GM18499 (cell line): ENCODE data around the gene DENND2A.
A peak's percentile ranks its signal among the peaks of the same experiment; 100 is the strongest.
"Not testable (repeated sequence)": the region's sequence is repeated elsewhere in the genome, so short reads cannot be mapped to it uniquely, and the experiment has no call there.

Experiments
- ATAC-seq: cut with Tn5 transposase; IDR thresholded peaks from one replicate; pipeline ENCODE4 v1.9.1; 2021; ENCODE audit warnings: moderate number of reproducible peaks; ENCODE audit not compliant: insufficient read depth, unreplicated experiment

Gene DENND2A

DNA sequence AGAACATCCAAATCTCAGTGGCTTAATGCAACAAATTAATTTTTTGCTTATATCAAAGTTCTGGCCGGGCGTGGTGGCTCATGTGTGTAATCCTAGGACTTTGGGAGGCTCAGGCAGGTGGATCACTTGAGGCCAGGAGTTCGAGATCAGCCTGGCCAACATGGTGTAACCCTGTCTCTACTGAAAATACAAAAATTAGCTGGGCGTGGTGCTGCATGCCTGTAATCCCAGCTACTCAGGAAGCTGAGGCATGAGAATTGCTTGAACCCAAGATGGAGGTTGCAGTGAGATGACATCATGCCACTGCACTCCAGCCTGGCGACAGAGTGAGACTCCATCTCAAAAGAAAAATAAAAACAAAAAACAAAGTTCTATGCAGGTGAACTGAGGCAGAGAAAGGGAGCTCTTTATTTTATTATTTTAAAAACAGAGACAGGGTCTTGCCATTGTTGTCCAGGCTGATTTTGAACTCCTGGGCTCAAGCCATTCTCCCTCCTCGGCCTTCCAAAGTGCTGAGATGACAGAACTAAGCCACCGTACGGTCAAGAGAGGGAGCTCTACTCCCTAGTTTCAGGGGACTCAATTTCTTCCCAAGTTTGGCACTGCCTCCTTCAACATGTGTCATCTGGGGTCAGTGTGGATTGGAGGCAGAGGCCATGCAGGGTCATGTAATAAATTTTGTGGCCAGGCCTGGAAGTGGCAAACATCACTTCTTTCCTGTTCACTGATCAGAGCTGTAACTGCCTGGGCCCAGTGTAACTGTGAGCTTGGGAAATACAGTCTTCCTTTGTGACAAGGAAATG lies 34.5 kb upstream of the DENND2A start:
- no peak for ATAC-seq

DNA sequence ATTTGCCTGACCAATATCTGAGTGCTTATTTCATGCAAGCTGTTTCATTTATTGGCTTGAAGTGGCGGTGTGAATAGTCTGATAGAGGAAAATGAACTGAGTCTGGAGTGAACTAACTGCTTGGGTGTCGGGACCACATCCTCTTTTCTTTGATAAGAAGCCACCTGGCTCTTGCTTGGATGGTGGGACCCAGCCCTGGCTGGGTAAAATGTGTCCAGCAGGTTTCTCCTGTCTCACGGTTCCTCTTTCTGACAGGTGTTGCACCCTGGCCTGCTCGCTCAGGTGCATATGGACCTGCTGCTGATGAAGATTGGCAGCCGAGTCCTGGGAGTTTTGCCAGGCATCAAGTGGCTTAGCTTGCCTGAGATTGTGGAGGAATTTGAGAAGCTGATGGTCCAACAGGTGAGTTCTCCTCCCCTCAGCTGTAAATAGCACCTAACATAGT lies 33.8 kb upstream of the DENND2A start:
- ATAC-seq, result peak; percentile 35

DNA sequence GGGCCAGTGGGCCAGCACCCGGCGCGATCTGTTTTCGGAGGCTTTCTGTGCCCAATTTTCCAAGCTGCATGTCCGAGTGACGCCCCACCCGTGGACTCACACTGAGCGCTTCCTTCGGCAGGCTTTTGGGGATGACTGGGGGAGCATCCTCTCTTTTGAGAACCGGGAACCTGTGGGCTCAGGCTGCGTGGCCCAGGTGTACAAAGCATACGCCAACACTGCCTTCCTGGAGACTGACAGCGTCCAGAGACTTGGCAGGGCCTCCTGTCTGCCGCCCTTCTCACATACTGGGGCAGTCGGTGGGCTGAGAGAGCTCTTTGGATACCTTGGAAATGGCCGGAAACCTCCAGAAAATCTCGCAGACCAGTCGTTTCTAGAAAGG lies 33.2 kb upstream of the DENND2A start:
- ATAC-seq, result no peak

DNA sequence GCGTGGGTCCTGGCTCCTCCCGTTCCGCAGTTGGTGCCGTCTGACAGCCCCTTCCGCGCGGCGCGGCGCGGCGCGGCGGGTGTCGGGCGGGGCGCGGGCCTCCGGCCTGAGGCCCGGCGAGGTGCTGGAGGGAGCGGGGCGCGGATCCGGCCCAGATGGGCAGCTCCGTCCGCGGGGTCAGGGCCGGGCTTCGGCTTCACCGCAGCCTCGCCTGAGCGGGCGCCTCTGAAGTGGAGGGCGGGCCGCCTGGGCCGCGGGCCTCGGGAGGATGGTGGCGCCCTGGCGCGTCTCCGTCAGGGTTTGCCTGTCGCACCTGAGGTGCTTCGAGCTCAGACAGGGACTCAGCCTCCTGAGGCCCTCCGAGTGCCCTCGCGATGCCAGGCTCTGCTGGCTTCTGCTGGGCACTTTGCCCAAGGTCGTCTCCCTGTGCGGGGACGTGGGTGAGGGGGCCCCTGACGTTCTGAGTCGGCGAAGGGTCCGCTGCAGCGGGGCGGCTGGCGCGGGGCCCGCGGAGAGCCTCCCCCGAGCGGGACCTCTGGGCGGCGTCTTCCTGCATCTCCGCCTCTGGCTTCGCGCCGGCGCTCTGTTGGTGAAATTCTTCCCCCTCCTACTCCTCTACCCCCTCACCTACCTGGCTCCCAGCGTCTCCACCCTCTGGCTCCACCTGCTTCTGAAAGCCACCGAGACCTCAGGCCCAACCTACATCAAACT lies 32.6 kb upstream of the DENND2A start:
- ATAC-seq, result no peak

DNA sequence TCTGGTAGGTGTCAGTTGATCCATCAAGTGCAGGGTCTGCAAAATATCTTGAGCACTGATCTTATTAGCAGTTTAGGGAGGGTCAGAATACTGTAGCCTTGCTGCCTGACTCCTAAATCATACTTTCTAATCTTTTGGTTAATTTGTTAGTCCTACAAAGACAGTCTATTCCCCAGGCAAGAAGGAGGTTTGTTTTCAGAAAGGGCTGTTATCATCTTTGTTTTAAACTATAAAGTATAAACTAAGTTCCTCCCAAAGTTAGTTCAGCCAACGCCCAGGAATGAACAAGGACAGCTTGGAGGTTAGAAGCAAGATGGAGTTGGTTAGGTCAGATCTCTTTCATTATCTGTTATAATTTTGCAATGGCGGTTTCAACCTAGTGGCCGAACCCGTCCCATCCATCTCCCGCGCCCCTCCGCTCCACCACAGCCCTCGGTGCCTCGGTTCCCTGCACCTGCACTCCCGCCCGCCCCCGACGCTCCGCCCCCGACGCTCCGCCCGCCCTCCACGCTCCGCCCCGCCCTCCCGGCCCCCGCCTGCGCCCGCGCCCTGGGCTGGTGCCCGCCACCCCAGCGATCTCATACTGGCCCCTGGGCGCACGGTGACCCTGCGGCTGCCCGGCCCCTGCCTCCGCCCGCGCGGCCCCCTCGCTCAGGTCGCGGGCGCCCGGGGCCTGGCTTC lies 31.9 kb upstream of the DENND2A start, which contains the start of gene ADCK2:
Gene ADCK2 (plus strand): TSS at position 564 of the 681 bp plus-strand sequence. CDS start 386 bp downstream, outside the sequence.
- ATAC-seq, result no peak

DNA sequence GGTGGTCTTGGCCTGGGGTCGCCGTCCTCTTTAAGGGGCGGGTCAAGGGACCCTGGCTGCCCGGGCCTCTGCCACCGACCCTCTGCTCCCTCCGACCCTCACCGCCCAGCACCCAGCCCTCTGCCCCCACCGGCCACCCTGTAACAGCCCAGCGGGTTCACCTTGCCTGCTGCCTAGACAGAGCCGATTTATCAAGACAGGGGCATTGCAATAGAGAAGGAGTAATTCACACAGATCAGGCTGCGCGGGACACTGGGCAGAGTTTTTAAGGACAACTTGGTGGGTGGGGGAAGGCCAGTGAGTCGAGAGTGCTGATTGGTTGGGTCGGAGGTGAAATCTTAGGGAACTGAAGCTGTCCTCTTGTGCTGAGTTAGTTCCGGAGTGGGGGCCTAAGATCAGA lies 31.4 kb upstream of the DENND2A start:
- no peak for ATAC-seq

DNA sequence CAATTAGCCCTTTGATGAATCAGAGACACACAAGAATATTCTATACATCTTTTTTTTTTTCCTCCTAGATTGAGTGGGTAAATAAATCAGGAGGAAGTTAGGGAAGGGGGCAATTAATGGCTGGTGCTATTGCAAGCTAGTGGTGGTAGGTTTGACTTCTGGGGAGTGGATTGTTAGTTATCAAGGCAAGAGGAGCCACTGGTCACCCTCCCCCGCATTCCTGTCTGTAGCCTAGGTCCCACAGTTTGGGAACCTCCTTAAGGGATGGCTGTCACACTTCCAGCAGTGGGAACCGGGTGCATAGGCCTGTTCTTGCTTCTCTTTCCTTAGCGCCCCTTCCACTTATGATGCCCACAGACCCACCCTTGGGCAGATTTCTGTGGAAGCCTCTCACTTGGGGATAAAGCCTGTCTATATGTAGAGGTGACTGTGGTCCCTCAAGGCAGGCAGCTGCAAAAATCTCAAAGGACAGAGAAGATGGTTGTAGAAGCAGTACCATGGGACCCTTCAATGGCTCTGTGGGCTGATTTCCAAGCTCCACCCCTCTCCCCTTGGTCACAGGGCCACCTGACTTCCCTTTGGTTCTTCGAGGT lies 29.8 kb upstream of the DENND2A start:
- ATAC-seq, result no peak

DNA sequence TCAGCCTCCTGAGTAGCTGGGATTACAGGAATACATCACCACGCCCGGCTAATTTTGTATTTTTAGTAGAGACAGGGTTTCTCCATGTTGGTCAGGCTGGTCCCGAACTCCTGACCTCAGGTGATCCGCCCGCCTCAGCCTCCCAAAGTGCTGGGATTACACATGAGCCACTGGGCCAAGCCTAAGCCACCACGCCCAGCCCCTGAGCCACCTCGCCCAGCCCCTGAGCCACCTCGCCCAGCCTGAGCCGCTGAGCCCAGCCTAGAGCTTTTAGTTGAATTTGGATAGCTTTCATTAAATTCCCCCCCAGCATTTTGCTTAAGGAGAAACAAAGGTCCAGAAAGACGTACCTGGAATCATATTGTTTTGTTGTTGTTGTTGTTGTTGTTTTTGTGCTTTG lies 29.2 kb upstream of the DENND2A start:
- not testable (repeated sequence) for ATAC-seq

DNA sequence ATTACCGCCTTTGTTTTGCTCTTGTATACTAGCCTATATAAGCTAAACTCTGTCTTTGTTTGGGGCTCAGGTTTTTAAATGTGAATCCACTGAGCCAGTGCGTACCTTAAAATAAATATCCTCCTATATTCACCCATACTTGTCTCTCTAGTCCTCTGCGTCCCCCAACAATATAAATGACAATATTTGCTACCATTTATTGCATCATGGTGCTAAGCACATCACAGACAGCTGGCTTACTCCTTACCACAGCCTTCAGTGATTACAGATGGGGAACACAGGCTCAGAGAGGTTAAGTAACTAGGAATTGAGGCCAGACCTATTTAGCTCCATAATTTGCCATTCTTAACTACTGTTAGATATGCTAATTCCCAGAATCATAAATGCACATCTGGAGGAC lies 28.7 kb upstream of the DENND2A start:
- no peak for ATAC-seq

DNA sequence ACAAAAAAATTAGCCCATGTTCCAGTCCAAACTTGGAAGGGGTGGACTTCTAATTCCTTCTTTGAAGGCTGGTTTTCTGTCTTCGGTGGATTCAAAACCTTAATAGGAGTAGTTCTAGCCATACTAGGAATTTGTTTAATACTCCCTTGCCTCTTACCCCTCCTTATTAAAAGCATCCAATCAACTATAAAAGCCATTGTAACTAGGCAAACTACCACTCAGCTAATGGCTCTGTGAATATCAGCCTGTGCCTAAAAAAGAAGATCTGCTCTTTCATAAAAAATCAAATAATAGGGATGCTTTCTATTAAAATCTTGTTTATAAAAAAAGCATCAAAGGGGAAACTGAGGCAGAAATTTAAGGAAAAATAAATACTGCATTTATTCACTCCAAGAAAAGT lies 28.0 kb upstream of the DENND2A start:
- ATAC-seq, result no peak

DNA sequence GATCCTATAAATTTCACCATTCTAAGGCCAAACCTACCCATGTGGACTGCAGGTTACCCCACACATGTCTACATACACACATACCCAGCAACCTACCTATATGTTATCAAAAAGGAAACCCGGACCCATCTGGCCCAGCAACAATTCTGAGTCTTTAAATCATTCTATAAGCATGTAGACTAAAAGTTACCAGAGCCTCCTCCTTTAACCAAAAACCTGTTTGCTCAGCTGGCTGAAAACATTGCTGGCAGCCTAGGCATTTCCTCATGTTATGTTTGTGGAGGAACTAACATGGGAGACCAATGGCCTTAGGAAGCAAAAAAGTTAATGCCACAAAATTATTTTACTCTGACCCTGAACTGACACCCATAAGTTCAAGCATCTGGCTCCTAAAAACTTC lies 26.9 kb upstream of the DENND2A start:
- ATAC-seq, result no peak

DNA sequence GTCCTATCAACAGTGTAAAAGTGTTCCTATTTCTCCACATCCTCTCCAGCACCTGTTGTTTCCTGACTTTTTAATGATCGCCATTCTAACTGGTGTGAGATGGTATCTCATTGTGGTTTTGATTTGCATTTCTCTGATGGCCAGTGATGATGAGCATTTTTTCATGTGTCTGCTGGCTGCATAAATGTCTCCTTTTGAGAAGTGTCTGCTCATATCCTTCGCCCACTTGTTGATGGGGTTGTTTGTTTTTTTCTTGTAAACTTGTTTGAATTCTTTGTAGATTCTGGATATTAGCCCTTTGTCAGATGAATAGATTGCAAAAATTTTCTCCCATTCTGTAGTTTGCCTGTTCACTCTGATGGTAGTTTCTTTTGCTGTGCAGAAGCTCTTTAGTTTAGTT lies 22.3 kb upstream of the DENND2A start:
- ATAC-seq, result not testable (repeated sequence)

DNA sequence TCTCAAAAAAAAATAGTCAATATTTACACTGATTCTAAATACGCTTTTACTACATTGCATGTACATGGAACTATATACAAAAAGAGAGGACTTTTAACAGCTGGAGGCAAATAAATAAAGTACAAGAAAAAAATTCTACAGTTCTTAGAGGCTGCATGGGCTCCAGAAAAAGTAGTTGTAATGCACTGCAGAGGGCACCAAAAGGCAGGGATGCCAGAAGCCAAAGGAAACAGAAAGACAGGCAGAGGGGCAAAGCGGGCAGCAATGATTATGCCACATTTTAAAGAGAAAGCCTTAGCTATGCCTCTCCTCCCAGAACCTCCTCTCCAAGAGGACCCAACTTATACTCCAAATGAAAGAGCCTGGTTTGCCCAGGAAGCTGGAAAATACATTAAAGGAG lies 20.5 kb upstream of the DENND2A start:
- ATAC-seq, result no peak

DNA sequence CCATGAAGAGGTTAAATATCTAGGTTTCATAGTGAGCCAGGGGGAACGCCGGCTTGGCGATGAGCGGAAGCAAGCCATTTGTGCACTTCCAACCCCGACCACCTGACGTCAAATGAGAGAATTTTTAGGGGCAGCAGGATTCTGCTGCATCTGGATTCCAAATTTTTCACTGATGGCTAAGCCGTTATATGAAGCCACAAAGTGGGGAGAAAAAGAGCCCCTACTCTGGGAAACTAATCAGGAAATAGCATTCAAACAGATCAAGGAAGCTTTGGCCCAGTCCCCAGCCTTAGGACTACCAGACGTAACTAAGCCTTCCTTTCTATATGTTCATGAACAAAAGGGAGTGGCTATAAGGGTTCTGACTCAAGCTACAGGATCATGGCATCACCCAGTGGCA lies 19.2 kb upstream of the DENND2A start:
- no peak for ATAC-seq

DNA sequence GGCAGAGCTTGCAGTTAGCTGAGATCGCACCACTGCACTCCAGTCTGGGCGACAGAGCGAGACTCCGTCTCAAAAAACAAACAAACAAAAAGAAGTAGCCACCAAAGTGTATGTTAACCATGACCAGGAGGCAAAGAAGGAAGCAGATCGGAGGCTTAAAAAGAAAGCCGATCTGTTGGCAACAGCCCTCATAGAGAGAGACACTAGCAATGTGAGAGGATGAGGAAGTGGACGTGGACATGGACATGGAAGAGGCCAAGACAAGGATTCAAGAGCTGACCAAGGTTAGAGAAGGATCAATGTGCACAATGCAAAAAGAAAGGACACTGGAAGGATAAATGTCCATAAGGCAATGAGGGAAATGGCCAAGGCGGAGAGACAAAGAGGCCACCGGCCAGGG lies 17.3 kb upstream of the DENND2A start:
- ATAC-seq, result no peak

DNA sequence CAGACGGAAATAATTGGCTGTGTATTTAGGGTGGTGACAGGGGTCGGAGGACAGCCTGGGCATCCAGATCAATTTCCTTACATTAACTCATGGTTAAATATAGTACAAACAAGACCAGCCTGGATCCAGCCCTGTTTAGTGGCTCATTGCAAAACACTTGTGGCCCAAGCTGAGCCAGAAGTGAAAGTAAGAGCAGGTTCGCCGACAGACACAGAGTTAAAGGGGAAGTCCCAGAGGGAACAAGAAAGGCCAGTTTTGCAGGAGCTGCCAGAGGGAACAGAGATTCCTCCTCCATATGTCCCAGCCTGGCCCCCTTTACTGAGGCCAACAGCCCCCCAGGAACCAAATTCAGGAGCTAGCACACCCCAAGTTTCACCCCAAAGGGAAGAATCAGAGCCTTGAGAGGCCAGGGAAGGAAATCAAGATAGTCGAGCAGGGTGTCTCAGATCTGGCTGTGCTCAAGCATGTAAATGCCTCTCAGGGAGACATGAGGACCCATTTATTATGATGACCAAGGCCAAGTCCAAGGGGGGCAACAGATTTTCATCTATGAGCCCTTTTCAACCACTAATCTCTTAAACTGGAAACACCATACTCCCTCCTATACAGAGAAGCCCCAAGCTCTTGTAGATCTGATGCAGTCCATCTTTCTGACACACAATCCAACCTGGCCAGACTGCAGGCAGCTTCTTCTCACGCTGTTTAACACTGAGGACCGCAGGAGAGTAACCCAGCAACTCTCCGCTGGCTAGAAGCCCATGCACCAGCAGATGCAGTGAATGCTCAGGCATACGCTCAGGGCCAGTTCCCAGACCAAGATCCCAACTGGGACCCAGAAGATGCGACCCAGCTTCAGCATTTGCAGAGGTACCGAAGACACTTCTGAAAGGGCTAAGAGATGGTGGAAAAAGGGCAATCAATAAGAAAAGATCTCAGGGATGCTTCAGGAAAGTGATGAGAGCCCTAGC lies 16.2 kb upstream of the DENND2A start:
- ATAC-seq, result no peak

DNA sequence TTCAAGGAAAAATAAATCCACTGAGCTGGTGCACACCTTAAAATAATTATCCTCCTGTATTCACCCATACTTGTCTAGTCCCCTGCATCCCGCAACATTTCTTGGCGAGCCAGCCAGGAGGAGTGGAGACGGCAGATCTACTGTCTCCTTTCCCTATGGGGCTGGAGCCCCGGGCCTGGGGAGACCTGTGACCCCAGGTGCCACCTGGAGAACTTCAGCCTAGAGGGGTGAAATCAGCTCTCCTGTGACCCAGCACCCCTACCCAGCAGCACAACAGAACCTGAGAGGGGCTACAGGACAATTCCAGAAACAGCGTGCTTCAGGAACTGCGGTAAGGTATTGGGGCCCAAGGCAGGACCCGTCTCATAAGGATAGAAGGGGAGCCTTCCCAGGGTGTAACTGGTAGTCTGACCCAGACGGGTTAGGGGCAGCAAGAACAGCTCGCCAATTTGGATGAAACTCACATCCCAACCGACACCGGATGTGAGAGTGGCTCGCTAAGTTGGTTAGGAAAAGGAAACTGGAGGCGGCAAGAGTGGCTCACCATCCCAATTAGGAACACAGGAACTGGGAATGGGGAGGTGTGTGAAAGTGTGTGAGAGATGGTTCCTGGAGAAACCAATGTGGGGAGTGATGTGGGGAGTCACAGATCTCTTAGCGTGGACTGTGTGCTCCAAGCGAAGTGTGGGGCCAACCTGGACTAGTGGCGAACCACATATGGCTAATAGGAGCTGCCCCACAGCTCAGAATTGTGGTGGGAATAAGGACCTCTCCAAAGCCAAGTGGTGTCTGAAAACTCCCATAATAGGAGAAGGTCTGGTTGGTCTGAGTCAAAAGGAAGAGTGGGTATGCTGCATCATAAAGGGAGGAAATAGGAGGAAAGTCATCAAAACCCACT lies 15.1 kb upstream of the DENND2A start:
- no peak for ATAC-seq

DNA sequence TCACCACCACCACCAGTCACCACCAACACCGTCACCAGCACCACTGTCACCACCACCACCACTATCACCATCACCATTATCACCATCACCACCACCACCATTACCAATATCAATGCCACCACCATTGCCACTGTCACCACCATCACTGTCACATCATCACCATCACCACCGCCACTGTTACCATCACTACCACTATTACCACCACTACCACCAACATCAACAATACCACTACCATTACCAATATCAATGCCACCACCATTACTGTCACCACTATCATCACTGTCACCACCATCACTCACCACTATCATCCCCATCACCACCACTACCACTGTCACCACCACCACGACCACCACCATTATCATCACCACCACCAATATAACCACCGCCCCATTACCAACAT lies 14.0 kb upstream of the DENND2A start:
- ATAC-seq, result no peak

DNA sequence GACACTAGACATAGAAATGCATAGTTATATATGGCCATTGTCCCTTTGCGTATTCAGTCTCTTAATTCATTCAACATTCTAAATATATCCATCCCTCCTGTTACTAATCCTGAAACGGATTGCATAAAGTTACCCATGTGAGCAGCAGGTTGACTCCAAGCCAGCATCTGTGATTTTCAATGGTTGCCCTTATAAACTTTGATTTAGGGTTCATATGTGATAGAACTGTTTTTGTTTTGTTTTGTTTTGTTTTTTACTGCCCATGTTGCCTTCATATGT lies 13.4 kb upstream of the DENND2A start:
- ATAC-seq, result no peak
